ENCODE measurements around the gene RPAIN.

- TF ChIP-seq CTCF (IDR thresholded peaks at IDR 0.05) (peak; percentile 97), EZH2phosphoT487 (IDR thresholded peaks at IDR 0.05) (no peak), EZH2 (IDR thresholded peaks at IDR 0.05) (no peak)
Observed at GRCh38 chr17:5438716-5439445, 18.9 kb downstream of the RPAIN start, which contains the start of gene C1QBP.

All from neural progenitor cell (in vitro differentiated cells).